ENCODE data around the gene NDUFS8.

Gene NDUFS8

DNA sequence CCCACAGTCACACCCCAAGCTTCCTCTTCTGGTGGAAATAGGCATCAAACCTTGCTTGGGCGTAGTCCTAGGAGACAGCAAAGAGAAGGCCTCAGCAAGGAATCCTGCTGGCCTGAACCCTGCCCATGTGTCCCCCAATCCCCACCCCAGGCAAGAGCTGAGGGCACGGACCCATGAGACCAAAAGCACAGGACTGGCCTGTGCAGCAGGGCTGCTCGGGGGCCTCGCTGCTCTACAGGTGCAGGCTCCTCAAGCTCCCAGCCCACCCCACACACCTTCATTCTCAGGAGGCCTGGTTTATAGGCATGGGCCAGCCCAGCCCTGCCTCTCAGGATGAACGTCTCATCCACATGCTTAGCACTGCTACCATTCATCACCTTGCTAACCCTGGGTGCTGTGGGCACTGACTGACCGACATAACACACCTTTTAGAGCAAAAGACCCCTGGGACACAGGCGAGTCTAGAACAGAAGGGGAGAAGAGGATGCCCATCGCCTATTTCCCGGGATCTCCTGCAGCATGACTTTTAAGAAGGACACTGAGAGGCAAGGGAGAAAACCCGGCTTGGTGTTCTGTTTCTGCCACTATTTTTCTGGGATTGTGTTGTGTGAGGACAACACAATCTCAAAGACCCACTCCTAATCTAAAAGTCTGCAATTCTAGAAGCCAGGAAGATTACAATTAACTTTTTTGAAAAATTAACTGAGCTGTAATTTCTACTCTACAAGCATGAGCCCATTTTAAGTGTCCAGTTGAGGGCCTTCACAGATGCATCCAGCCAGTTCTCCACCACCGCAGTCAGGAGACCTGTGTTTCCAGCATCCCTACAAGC lies 23.7 kb downstream of the NDUFS8 start:
- Histone ChIP-seq H3K4me1 (ENCODE audit: control insufficient read depth, insufficient read depth, low read length) (no peaks in the 10 kb centered on the region), H3K36me3 (ENCODE audit: control insufficient read depth in 2 of 2, insufficient read depth in 2 of 2, low read length in 2 of 2) (peaks cover 6 to 23% of the 10 kb centered on the region in 2 donors), H3K27me3 (ENCODE audit: control insufficient read depth in 1 of 2, insufficient read depth in 2 of 2, low read length in 2 of 2) (no peaks in the 10 kb centered on the region), H3K27ac (ENCODE audit: low read length) (no peak overlapping the region), H3K4me3 (ENCODE audit: low read length in 2 of 2) (no peak overlapping the region), H3K9ac (ENCODE audit: low read length in 2 of 2) (no peak overlapping the region), H3K9me3 (ENCODE audit: control insufficient read depth in 2 of 2, low read length in 2 of 2) (no peaks in the 10 kb centered on the region)

DNA sequence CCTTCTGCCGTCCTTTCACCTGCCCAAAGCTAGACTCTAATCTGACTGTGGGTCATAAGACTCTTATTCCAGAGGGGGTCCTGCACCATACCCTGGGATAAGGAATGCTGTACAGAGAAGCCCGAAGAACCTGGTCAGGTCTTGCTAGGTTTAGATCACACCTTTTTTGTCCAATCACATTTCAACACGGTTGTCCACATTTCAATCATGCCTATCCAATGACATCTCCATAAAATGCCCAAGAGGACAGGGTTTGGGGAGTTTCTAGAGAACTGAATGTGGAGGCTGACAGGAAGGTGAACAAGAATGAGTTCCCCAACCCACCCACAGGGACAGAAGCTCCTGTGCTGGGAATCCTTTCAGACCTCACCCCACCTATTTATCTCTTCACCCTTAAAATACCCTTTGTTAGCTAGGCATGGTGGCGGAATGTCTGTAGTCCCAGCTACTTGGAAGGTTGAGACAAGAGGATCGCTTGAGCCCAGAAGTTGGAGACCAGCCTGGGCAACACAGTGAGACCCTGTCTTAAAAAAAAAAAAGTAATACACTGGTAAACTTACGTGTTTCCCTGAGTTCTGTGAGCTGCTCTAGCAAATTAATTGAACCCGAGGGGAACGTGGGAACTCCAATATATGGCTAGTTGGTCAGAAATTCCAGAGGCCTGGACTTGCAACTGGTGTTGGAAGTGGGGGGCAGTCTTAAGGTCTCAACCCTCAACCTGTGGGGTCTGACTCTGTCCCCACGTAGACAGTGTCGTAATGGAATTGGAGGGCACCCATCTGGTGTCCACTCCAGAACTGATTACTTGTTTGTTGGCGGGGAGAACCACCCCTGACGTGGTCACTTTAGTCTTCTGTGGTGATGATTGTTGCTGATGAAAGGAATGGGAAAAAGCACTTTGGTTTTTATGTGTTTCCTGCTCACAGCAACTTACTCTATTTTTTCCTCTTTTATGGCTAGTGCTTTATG lies 26.1 kb downstream of the NDUFS8 start:
- Histone ChIP-seq H3K27ac (ENCODE audit: low read length) (no peak overlapping the region), H3K36me3 (ENCODE audit: control insufficient read depth in 2 of 2, insufficient read depth in 2 of 2, low read length in 2 of 2) (peaks cover 14 to 19% of the 10 kb centered on the region in 2 donors), H3K4me3 (ENCODE audit: low read length in 2 of 2) (no peak overlapping the region), H3K27me3 (ENCODE audit: control insufficient read depth in 1 of 2, insufficient read depth in 2 of 2, low read length in 2 of 2) (no peaks in the 10 kb centered on the region), H3K9ac (ENCODE audit: low read length in 2 of 2) (no peak overlapping the region), H3K4me1 (ENCODE audit: control insufficient read depth, insufficient read depth, low read length) (no peaks in the 10 kb centered on the region), H3K9me3 (ENCODE audit: control insufficient read depth in 2 of 2, low read length in 2 of 2) (no peaks in the 10 kb centered on the region)

DNA sequence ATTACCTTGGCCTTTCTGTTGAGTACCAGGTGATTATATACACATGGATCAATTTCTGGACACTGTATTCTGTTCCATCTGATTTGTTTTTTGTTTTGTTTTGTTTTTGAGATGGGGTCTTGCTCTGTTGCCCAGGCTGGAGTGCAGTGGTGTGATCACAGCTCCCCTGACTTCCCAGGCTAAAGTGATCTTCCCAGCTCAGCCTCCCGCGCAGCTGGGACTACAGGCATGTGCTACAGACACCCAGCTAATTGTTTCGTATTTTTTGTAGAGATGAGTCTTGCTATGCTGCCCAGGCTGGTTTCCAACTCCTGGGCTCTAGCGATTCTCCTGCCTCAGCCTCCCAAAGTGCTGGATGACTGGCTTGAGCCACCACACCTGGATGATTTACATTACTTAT lies 27.3 kb downstream of the NDUFS8 start:
- no peaks in the 10 kb centered on the region for H3K27me3 ChIP-seq (ENCODE audit: control insufficient read depth in 1 of 2, insufficient read depth in 2 of 2, low read length in 2 of 2)
- no peaks in the 10 kb centered on the region for H3K9me3 ChIP-seq (ENCODE audit: control insufficient read depth in 2 of 2, low read length in 2 of 2)
- H3K4me1 ChIP-seq (ENCODE audit: control insufficient read depth, insufficient read depth, low read length) = no peaks in the 10 kb centered on the region
- H3K9ac ChIP-seq (ENCODE audit: low read length in 2 of 2) = no peak overlapping the region
- H3K36me3 ChIP-seq (ENCODE audit: control insufficient read depth in 2 of 2, insufficient read depth in 2 of 2, low read length in 2 of 2) = peaks cover 18 to 20% of the 10 kb centered on the region in 2 donors
- H3K27ac ChIP-seq (ENCODE audit: low read length) = no peak overlapping the region
- H3K4me3 ChIP-seq (ENCODE audit: low read length in 2 of 2) = no peak overlapping the region

- Histone ChIP-seq H3K4me1 (ENCODE audit: control insufficient read depth, insufficient read depth, low read length) (no peaks in the 10 kb centered on the region), H3K27me3 (ENCODE audit: control insufficient read depth in 1 of 2, insufficient read depth in 2 of 2, low read length in 2 of 2) (no peaks in the 10 kb centered on the region), H3K9ac (ENCODE audit: low read length in 2 of 2) (no peak overlapping the region), H3K36me3 (ENCODE audit: control insufficient read depth in 2 of 2, insufficient read depth in 2 of 2, low read length in 2 of 2) (peaks cover 33 to 40% of the 10 kb centered on the region in 2 donors), H3K4me3 (ENCODE audit: low read length in 2 of 2) (no peak overlapping the region), H3K9me3 (ENCODE audit: control insufficient read depth in 2 of 2, low read length in 2 of 2) (no peaks in the 10 kb centered on the region), H3K27ac (ENCODE audit: low read length) (no peak overlapping the region)
Observed at GRCh38 chr11:68061508-68061907, 31.0 kb downstream of the NDUFS8 start.

- Histone ChIP-seq H3K4me3 (ENCODE audit: low read length in 2 of 2) (no peak overlapping the region), H3K4me1 (ENCODE audit: control insufficient read depth, insufficient read depth, low read length) (no peaks in the 10 kb centered on the region), H3K27me3 (ENCODE audit: control insufficient read depth in 1 of 2, insufficient read depth in 2 of 2, low read length in 2 of 2) (no peaks in the 10 kb centered on the region), H3K9me3 (ENCODE audit: control insufficient read depth in 2 of 2, low read length in 2 of 2) (no peaks in the 10 kb centered on the region), H3K36me3 (ENCODE audit: control insufficient read depth in 2 of 2, insufficient read depth in 2 of 2, low read length in 2 of 2) (peaks cover 54 to 65% of the 10 kb centered on the region in 2 donors), H3K9ac (ENCODE audit: low read length in 2 of 2) (no peak overlapping the region), H3K27ac (ENCODE audit: low read length) (no peak overlapping the region)
Observed at GRCh38 chr11:68064926-68065325, 34.4 kb downstream of the NDUFS8 start.

DNA sequence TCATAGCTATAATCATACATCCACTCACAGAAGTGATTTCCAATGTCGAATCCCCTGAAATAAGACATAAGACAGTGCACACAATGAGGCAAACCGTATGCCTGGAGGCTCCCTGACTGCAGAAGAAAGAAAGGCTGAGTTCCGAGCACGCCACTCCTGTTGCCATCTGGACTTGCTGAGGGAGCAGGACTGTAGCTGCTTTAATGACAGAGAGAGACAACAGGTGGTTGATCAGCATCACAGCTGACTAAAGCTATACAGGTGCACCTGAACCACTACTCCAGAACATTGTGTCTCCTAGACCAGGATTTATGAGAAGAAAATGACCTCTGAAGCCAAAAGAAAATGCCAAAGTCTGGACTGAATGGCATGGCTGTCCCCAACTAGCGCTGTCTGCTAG lies 35.4 kb downstream of the NDUFS8 start:
- Histone ChIP-seq H3K4me3 (ENCODE audit: low read length in 2 of 2) (no peak overlapping the region), H3K9ac (ENCODE audit: low read length in 2 of 2) (no peak overlapping the region), H3K27ac (ENCODE audit: low read length) (no peak overlapping the region), H3K9me3 (ENCODE audit: control insufficient read depth in 2 of 2, low read length in 2 of 2) (no peaks in the 10 kb centered on the region), H3K27me3 (ENCODE audit: control insufficient read depth in 1 of 2, insufficient read depth in 2 of 2, low read length in 2 of 2) (no peaks in the 10 kb centered on the region), H3K36me3 (ENCODE audit: control insufficient read depth in 2 of 2, insufficient read depth in 2 of 2, low read length in 2 of 2) (peaks cover 58 to 72% of the 10 kb centered on the region in 2 donors), H3K4me1 (ENCODE audit: control insufficient read depth, insufficient read depth, low read length) (no peaks in the 10 kb centered on the region)

DNA sequence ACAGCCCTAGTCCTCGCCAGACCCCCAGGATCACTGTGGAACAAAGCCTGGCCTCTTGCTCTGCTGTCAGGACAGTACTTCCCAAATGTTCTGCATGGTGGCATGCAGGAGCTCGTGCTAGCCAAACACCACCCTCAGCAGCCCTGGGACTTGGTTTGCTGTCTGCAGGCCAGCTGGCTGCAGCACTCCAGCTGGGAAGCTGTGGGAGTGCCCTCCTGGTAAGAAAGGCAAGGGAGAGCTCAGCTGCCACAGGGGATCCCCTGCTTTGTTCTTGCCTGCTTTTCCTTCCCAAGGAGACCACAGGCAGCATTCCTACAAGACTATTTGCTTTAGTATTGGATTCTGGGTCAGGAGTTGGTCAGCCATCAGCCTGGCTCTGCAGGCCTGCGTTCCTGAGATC lies 36.3 kb downstream of the NDUFS8 start:
- Histone ChIP-seq H3K27ac (ENCODE audit: low read length) (no peak overlapping the region), H3K9ac (ENCODE audit: low read length in 2 of 2) (no peak overlapping the region), H3K36me3 (ENCODE audit: control insufficient read depth in 2 of 2, insufficient read depth in 2 of 2, low read length in 2 of 2) (peaks cover 61 to 76% of the 10 kb centered on the region in 2 donors), H3K4me1 (ENCODE audit: control insufficient read depth, insufficient read depth, low read length) (no peaks in the 10 kb centered on the region), H3K27me3 (ENCODE audit: control insufficient read depth in 1 of 2, insufficient read depth in 2 of 2, low read length in 2 of 2) (no peaks in the 10 kb centered on the region), H3K4me3 (ENCODE audit: low read length in 2 of 2) (no peak overlapping the region), H3K9me3 (ENCODE audit: control insufficient read depth in 2 of 2, low read length in 2 of 2) (no peaks in the 10 kb centered on the region)

GRCh38 chr11:68067991-68068390 lies 37.5 kb downstream of the NDUFS8 start:
- Histone ChIP-seq H3K4me3 (ENCODE audit: low read length in 2 of 2) (no peak overlapping the region), H3K9ac (ENCODE audit: low read length in 2 of 2) (no peak overlapping the region), H3K4me1 (ENCODE audit: control insufficient read depth, insufficient read depth, low read length) (no peaks in the 10 kb centered on the region), H3K9me3 (ENCODE audit: control insufficient read depth in 2 of 2, low read length in 2 of 2) (no peaks in the 10 kb centered on the region), H3K36me3 (ENCODE audit: control insufficient read depth in 2 of 2, insufficient read depth in 2 of 2, low read length in 2 of 2) (peaks cover 55 to 71% of the 10 kb centered on the region in 2 donors), H3K27ac (ENCODE audit: low read length) (no peak overlapping the region), H3K27me3 (ENCODE audit: control insufficient read depth in 1 of 2, insufficient read depth in 2 of 2, low read length in 2 of 2) (no peaks in the 10 kb centered on the region)

DNA sequence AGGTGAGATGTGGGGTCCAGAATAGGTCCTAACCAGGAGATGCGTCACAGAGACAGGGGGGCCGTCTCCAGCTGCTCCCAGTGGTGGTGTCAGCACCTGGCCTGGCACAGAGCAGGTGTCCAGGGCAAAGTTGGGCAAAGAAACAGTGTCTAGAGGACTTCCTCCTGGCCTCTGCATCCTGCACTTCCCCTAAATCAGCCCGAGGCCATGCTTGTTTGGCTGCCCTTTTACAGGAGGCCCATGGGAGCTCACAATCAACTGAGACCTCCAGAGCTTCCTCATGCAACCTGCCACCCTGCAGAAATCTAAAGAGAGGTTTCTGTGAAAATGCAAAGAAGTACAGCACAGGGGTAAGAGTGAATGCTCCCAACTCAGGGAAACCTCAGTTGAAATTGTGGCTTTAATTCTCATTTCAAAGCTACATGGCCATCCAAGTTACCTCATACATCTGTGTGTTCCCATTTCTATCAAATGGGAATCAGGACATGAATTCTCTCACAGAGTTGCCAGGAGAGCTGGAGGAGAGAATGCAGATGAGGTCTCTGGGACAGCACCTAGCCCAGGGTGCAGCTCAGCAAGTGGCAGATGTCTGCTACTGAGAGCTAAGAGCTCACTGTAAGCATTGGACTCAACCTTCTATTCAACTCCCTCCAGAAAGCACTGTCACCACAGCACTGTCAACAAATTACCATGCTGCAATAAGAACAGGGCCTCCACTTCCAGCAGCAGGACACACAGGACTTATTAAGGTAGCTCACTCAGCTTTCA lies 41.0 kb downstream of the NDUFS8 start:
- Histone ChIP-seq H3K27me3 (ENCODE audit: control insufficient read depth in 1 of 2, insufficient read depth in 2 of 2, low read length in 2 of 2) (no peaks in the 10 kb centered on the region), H3K4me3 (ENCODE audit: low read length in 2 of 2) (no peak overlapping the region), H3K27ac (ENCODE audit: low read length) (no peak overlapping the region), H3K36me3 (ENCODE audit: control insufficient read depth in 2 of 2, insufficient read depth in 2 of 2, low read length in 2 of 2) (peaks cover 47 to 60% of the 10 kb centered on the region in 2 donors), H3K9me3 (ENCODE audit: control insufficient read depth in 2 of 2, low read length in 2 of 2) (no peaks in the 10 kb centered on the region), H3K4me1 (ENCODE audit: control insufficient read depth, insufficient read depth, low read length) (no peaks in the 10 kb centered on the region), H3K9ac (ENCODE audit: low read length in 2 of 2) (no peak overlapping the region)

GRCh38 chr11:68074584-68075352 lies 44.3 kb downstream of the NDUFS8 start:
- Histone ChIP-seq H3K36me3 (ENCODE audit: control insufficient read depth in 2 of 2, insufficient read depth in 2 of 2, low read length in 2 of 2) (peaks cover 24 to 41% of the 10 kb centered on the region in 2 donors), H3K9ac (ENCODE audit: low read length in 2 of 2) (no peak overlapping the region), H3K27ac (ENCODE audit: low read length) (no peak overlapping the region), H3K27me3 (ENCODE audit: control insufficient read depth in 1 of 2, insufficient read depth in 2 of 2, low read length in 2 of 2) (no peaks in the 10 kb centered on the region), H3K9me3 (ENCODE audit: control insufficient read depth in 2 of 2, low read length in 2 of 2) (no peaks in the 10 kb centered on the region), H3K4me3 (ENCODE audit: low read length in 2 of 2) (no peak overlapping the region), H3K4me1 (ENCODE audit: control insufficient read depth, insufficient read depth, low read length) (no peaks in the 10 kb centered on the region)

All from stomach smooth muscle (tissue), 2 donors.